Rectal smooth muscle tissue (tissue), 1 donor: ENCODE measurements around the gene HOXB5.

Experiments
- H3K27ac ChIP-seq: one replicate; pipeline ENCODE4 v1.7.0; 2013; ENCODE audit warnings: low read depth, low read length, inconsistent platforms
- H3K27me3 ChIP-seq: one replicate; pipeline ENCODE4 v1.7.0; 2013; ENCODE audit warnings: low read length; ENCODE audit not compliant: control insufficient read depth, insufficient read depth
- H3K36me3 ChIP-seq: one replicate; pipeline ENCODE4 v1.7.0; 2013; ENCODE audit warnings: low read length; ENCODE audit not compliant: control insufficient read depth, insufficient read depth
- H3K4me1 ChIP-seq: one replicate; pipeline ENCODE4 v1.7.0; 2013; ENCODE audit warnings: low read length; ENCODE audit not compliant: control insufficient read depth, insufficient read depth
- H3K4me3 ChIP-seq: one replicate; pipeline ENCODE4 v1.7.0; 2013; ENCODE audit warnings: low read length
- H3K9ac ChIP-seq: one replicate; pipeline ENCODE4 v1.7.0; 2013; ENCODE audit warnings: low read length

The HOXB5 gene

GRCh38 chr17:48593126-48593829, at the start of gene HOXB5:
HOXB5 (minus strand) TSS chr17:48593779; CDS start chr17:48593682, 97 bp downstream.
- Histone ChIP-seq H3K4me1 (peaks cover 21% of the 10 kb centered on the region), H3K4me3 (peak within 1 kb of the TSS; percentile 94), H3K27me3 (no peaks in the 10 kb centered on the region), H3K36me3 (no peaks in the 10 kb centered on the region), H3K9ac (no peak within 1 kb of the TSS), H3K27ac (peak within 1 kb of the TSS; percentile 90)

GRCh38 chr17:48642843-48643696, 49.5 kb upstream of the HOXB5 start:
- peak overlapping the region; percentile 52 for H3K4me3 ChIP-seq
- no peak overlapping the region for H3K9ac ChIP-seq
- no peaks in the 10 kb centered on the region for H3K4me1 ChIP-seq
- peaks cover 30% of the 10 kb centered on the region for H3K27me3 ChIP-seq
- H3K36me3 ChIP-seq: no peaks in the 10 kb centered on the region
- H3K27ac ChIP-seq: no peak overlapping the region

GRCh38 chr17:48642059-48642842, 48.7 kb upstream of the HOXB5 start:
- H3K4me1 ChIP-seq: no peaks in the 10 kb centered on the region
- peak overlapping the region; percentile 52 for H3K4me3 ChIP-seq
- no peaks in the 10 kb centered on the region for H3K36me3 ChIP-seq
- H3K9ac ChIP-seq: no peak overlapping the region
- peaks cover 30% of the 10 kb centered on the region for H3K27me3 ChIP-seq
- H3K27ac ChIP-seq: no peak overlapping the region

- Histone ChIP-seq H3K4me1 (no peaks in the 10 kb centered on the region), H3K27me3 (peaks cover 30% of the 10 kb centered on the region), H3K4me3 (peak overlapping the region; percentile 35), H3K27ac (no peak overlapping the region), H3K36me3 (no peaks in the 10 kb centered on the region), H3K9ac (no peak overlapping the region)
These were observed 48.0 kb upstream of the HOXB5 start for GRCh38 chr17:48641541-48642058.

GRCh38 chr17:48640858-48641180, 47.2 kb upstream of the HOXB5 start:
- no peak overlapping the region for H3K4me3 ChIP-seq
- no peaks in the 10 kb centered on the region for H3K4me1 ChIP-seq
- no peak overlapping the region for H3K9ac ChIP-seq
- no peak overlapping the region for H3K27ac ChIP-seq
- H3K36me3 ChIP-seq: no peaks in the 10 kb centered on the region
- peaks cover 23% of the 10 kb centered on the region for H3K27me3 ChIP-seq

- Histone ChIP-seq H3K4me3 (no peak overlapping the region), H3K9ac (no peak overlapping the region), H3K27me3 (peaks cover 20% of the 10 kb centered on the region), H3K36me3 (no peaks in the 10 kb centered on the region), H3K27ac (no peak overlapping the region), H3K4me1 (no peaks in the 10 kb centered on the region)
These were observed 46.6 kb upstream of the HOXB5 start for GRCh38 chr17:48639982-48640857.

- H3K9ac ChIP-seq: no peak overlapping the region
- H3K36me3 ChIP-seq: no peaks in the 10 kb centered on the region
- H3K4me1 ChIP-seq: no peaks in the 10 kb centered on the region
- no peak overlapping the region for H3K27ac ChIP-seq
- peaks cover 29% of the 10 kb centered on the region for H3K27me3 ChIP-seq
- H3K4me3 ChIP-seq: peak overlapping the region; percentile 41
These were observed 45.6 kb upstream of the HOXB5 start for GRCh38 chr17:48639136-48639535.

GRCh38 chr17:48637323-48638260, 44.0 kb upstream of the HOXB5 start:
- no peak overlapping the region for H3K9ac ChIP-seq
- no peak overlapping the region for H3K27ac ChIP-seq
- H3K4me3 ChIP-seq: no peak overlapping the region
- H3K4me1 ChIP-seq: no peaks in the 10 kb centered on the region
- H3K27me3 ChIP-seq: peaks cover 34% of the 10 kb centered on the region
- H3K36me3 ChIP-seq: no peaks in the 10 kb centered on the region

- no peak overlapping the region for H3K27ac ChIP-seq
- peaks cover 33% of the 10 kb centered on the region for H3K27me3 ChIP-seq
- H3K4me1 ChIP-seq: no peaks in the 10 kb centered on the region
- H3K4me3 ChIP-seq: no peak overlapping the region
- H3K9ac ChIP-seq: no peak overlapping the region
- H3K36me3 ChIP-seq: no peaks in the 10 kb centered on the region
These were observed 42.8 kb upstream of the HOXB5 start for GRCh38 chr17:48636177-48637018.

GRCh38 chr17:48634493-48635208, 41.1 kb upstream of the HOXB5 start:
- peaks cover 43% of the 10 kb centered on the region for H3K27me3 ChIP-seq
- H3K27ac ChIP-seq: no peak overlapping the region
- H3K36me3 ChIP-seq: no peaks in the 10 kb centered on the region
- no peak overlapping the region for H3K4me3 ChIP-seq
- no peak overlapping the region for H3K9ac ChIP-seq
- H3K4me1 ChIP-seq: no peaks in the 10 kb centered on the region
